ENCODE data around the gene CDC34. TPM values are rescaled to one million over a fixed set of nuclear protein-coding genes. Genes with fewer than 3 reads are reported as not detected.

CDC34 gene
- total RNA-seq, 1 experiment from 2014 or later: 93.3 TPM

DNA sequence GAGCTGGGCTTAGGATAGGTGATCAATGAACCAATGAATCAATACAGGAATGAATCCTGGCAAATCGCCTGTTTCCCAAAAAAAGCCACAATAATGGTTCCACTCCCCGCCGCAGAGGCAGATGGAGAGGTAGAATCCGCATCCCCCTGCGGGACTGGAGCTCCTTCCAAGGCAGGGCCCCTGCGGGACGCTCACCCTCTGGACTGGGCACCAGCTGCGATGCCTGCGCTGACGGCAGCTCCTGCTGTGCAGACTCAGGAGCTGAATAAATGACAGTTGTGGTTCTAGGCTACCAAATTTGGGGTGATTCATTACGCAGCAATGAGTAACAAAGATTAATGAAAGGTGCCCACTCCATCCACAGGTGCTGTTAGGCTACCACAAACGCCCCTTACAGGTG is 8.8 kb upstream of the CDC34 start:
- peaks cover 11% of the 10 kb centered on the region; the same call in 1 of the 2 replicates for H3F3A ChIP-seq (ENCODE audit: insufficient read depth, low read depth)
- H3K4me2 ChIP-seq: no peak overlapping the region
- H3K27me3 ChIP-seq (ENCODE audit: insufficient read depth, low read depth): no peaks in the 10 kb centered on the region
- H3K9me3 ChIP-seq (ENCODE audit: insufficient read depth, low read depth): no peaks in the 10 kb centered on the region
- no peaks in the 10 kb centered on the region for H3K4me1 ChIP-seq (replicated peaks; ENCODE audit: insufficient read depth)
- ChIA-PET POLR2A (ENCODE audit: unreplicated experiment) (no interaction called here), CTCF (no interaction called here)
- H3K27ac ChIP-seq: no peak overlapping the region
- TF ChIP-seq CTCF (conservative IDR thresholded peaks at IDR 0.05) (no peak), EZH2 (IDR thresholded peaks at IDR 0.05; ENCODE audit: low read depth) (no peak)
- intact Hi-C loops (cut with micrococcal nuclease; ENCODE audit: unreplicated experiment): no loop called here
- H3K9me2 ChIP-seq (ENCODE audit: insufficient read depth): no peaks in the 10 kb centered on the region
- DNase-seq: no peak
- H3K4me3 ChIP-seq: no peak overlapping the region
- no peaks in the 10 kb centered on the region for H4K20me1 ChIP-seq (ENCODE audit: insufficient read depth)
- H3K79me2 ChIP-seq (ENCODE audit: low read depth): no peaks in the 10 kb centered on the region
- no peaks in the 10 kb centered on the region for H3K36me3 ChIP-seq (ENCODE audit: low read depth)
- no TSS peak for BruUV-seq (replicated peaks)
- H2AFZ ChIP-seq: no peak overlapping the region

DNA sequence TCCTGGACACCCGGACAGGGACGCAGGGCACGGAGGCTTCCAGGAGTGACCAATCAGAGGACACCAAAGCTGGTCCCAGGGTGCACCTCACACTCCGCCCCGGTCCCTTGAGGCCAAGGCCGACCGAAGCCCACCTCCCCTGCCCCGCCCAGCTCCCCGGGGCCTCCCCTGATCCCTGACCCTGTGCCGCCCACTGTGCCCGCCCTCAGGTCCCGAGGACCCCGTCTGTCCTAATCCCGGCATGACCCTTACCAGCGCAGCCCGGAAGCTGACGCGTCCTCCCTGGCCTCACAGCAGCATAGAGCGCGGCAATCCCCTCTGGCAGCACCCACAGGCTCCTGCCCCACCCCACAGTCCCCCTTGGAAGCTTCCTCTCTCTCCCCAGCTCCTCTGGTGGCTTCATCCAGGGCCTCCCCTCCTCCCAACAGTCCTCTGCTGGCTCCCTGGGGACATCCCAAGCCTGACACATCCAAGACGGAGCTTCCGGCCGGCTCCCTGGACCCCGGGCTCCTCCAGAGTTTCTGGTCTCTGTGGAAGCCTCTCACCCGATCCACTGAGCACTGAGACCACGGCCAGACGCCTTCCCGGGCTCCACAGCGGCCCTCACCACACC is 7.4 kb upstream of the CDC34 start:
- Histone ChIP-seq H3K9me2 (ENCODE audit: insufficient read depth) (no peaks in the 10 kb centered on the region), H3K4me3 (no peak overlapping the region), H3K4me2 (no peak overlapping the region), H3K4me1 (replicated peaks; ENCODE audit: insufficient read depth) (peaks cover 9% of the 10 kb centered on the region), H3K27ac (no peak overlapping the region), H4K20me1 (ENCODE audit: insufficient read depth) (no peaks in the 10 kb centered on the region), H3K36me3 (ENCODE audit: low read depth) (no peaks in the 10 kb centered on the region), H2AFZ (no peak overlapping the region), H3K79me2 (ENCODE audit: low read depth) (no peaks in the 10 kb centered on the region), H3K9me3 (ENCODE audit: insufficient read depth, low read depth) (no peaks in the 10 kb centered on the region), H3K27me3 (ENCODE audit: insufficient read depth, low read depth) (no peaks in the 10 kb centered on the region), H3F3A (ENCODE audit: insufficient read depth, low read depth) (peaks cover 17% of the 10 kb centered on the region; the same call in 1 of the 2 replicates)
- ChIA-PET CTCF (no interaction called here), POLR2A (ENCODE audit: unreplicated experiment) (no interaction called here)
- intact Hi-C loops (cut with micrococcal nuclease; ENCODE audit: unreplicated experiment): no loop called here
- no TSS peak for BruUV-seq (replicated peaks)
- TF ChIP-seq EZH2 (IDR thresholded peaks at IDR 0.05; ENCODE audit: low read depth) (no peak), CTCF (conservative IDR thresholded peaks at IDR 0.05) (no peak)
- DNase-seq: no peak

GRCh38 chr19:525029-525428 is 6.5 kb upstream of the CDC34 start:
- no peak overlapping the region for H3K27ac ChIP-seq
- H3K4me3 ChIP-seq: no peak overlapping the region
- H3K79me2 ChIP-seq (ENCODE audit: low read depth): no peaks in the 10 kb centered on the region
- peaks cover 17% of the 10 kb centered on the region; the same call in 1 of the 2 replicates for H3F3A ChIP-seq (ENCODE audit: insufficient read depth, low read depth)
- peaks cover 9% of the 10 kb centered on the region for H3K4me1 ChIP-seq (replicated peaks; ENCODE audit: insufficient read depth)
- H3K27me3 ChIP-seq (ENCODE audit: insufficient read depth, low read depth): no peaks in the 10 kb centered on the region
- H3K4me2 ChIP-seq: no peak overlapping the region
- intact Hi-C loops (cut with micrococcal nuclease; ENCODE audit: unreplicated experiment): no loop called here
- H2AFZ ChIP-seq: no peak overlapping the region
- H4K20me1 ChIP-seq (ENCODE audit: insufficient read depth): no peaks in the 10 kb centered on the region
- POLR2A ChIA-PET (ENCODE audit: unreplicated experiment): no interaction called here
- CTCF ChIA-PET: no interaction called here
- BruUV-seq (replicated peaks): no TSS peak
- no peak for DNase-seq
- H3K9me3 ChIP-seq (ENCODE audit: insufficient read depth, low read depth): no peaks in the 10 kb centered on the region
- TF ChIP-seq CTCF (conservative IDR thresholded peaks at IDR 0.05): no peak
- no peaks in the 10 kb centered on the region for H3K36me3 ChIP-seq (ENCODE audit: low read depth)
- no peaks in the 10 kb centered on the region for H3K9me2 ChIP-seq (ENCODE audit: insufficient read depth)
